Astrocyte of the spinal cord (primary cell): ENCODE measurements around the gene PPARD.

Experiments
- DNase-seq: peaks from one replicate; pipeline ENCODE4 v3.0.0; 2011; ENCODE audit warnings: low read depth, low spot score
- H3K4me3 ChIP-seq: 2 replicates; pipeline ENCODE4 v1.5.1; 2011; ENCODE audit warnings: low read depth, mild to moderate bottlenecking, low read length, moderate library complexity
- CTCF ChIP-seq: IDR thresholded peaks from 2 replicates; pipeline ENCODE4 v1.5.1; 2012; ENCODE audit warnings: low read depth, mild to moderate bottlenecking, low read length, inconsistent platforms
- in situ Hi-C: cut with HindIII; loops from 2 replicates; pipeline ENCODE4 v1.10.0; 2017; ENCODE audit warnings: low sequenced_read_pairs

Gene PPARD

GRCh38 chr6:35415065-35415891 lies 72.9 kb downstream of the PPARD start:
- peak; percentile 94 for DNase-seq
- no peak overlapping the region for H3K4me3 ChIP-seq
- in situ Hi-C loops: no loop called here
- peak; percentile 77 for TF ChIP-seq CTCF

- in situ Hi-C loops: no loop called here
- H3K4me3 ChIP-seq: no peak overlapping the region
- no peak for DNase-seq
- TF ChIP-seq CTCF: no peak
Observed at GRCh38 chr6:35417979-35418661, 75.8 kb downstream of the PPARD start.

GRCh38 chr6:35419417-35419816 lies 77.1 kb downstream of the PPARD start:
- peak; percentile 48 for TF ChIP-seq CTCF
- no peak overlapping the region for H3K4me3 ChIP-seq
- in situ Hi-C loops: no loop called here
- peak; percentile 71 for DNase-seq

GRCh38 chr6:35419961-35420360 lies 77.6 kb downstream of the PPARD start:
- no peak for DNase-seq
- in situ Hi-C loops: no loop called here
- no peak overlapping the region for H3K4me3 ChIP-seq
- TF ChIP-seq CTCF: no peak

- H3K4me3 ChIP-seq: no peak overlapping the region
- TF ChIP-seq CTCF: no peak
- in situ Hi-C loops: no loop called here
- peak; percentile 92 for DNase-seq
Observed at GRCh38 chr6:35425284-35425683, 82.9 kb downstream of the PPARD start.

GRCh38 chr6:35426074-35426473 lies 83.7 kb downstream of the PPARD start:
- TF ChIP-seq CTCF: no peak
- H3K4me3 ChIP-seq: no peak overlapping the region

More at GRCh38 chr6:35426074-35426473, 83.7 kb downstream of the PPARD start:
- in situ Hi-C loops: no loop called here
- DNase-seq: no peak
